Erythroblast (primary cell): ENCODE measurements around the gene TAS2R16.

ENCODE experiments used
- GATA1 ChIP-seq: IDR thresholded peaks from 2 replicates; pipeline ENCODE4 v1.6.1; 2011; ENCODE audit warnings: low read depth, mild to moderate bottlenecking, control low read depth, low read length, moderate library complexity
- POLR2A ChIP-seq: IDR thresholded peaks from 2 replicates; pipeline ENCODE4 v1.6.1; 2011; ENCODE audit warnings: mild to moderate bottlenecking, low read length

GRCh38 chr7:123043642-123044041 is 48.1 kb upstream of the TAS2R16 start:
- TF ChIP-seq POLR2A (no peak), GATA1 (no peak)
